Kidney glomerular epithelial cell (primary cell): ENCODE data around the gene GAB2.

Source experiments
- DNase-seq: peaks from one replicate; lab custom pipeline; 2025; lab: John Stamatoyannopoulos, UW

The GAB2 gene

GRCh38 chr11:78400702-78401101 is 16.9 kb downstream of the GAB2 start:
- no peak for DNase-seq

GRCh38 chr11:78400116-78400515 is 17.5 kb downstream of the GAB2 start:
- no peak for DNase-seq

- DNase-seq, result no peak
Measured at GRCh38 chr11:78399136-78399535, 18.5 kb downstream of the GAB2 start.

- no peak for DNase-seq
Measured at GRCh38 chr11:78398715-78399114, 18.9 kb downstream of the GAB2 start.

- DNase-seq, result no peak
Measured at GRCh38 chr11:78397398-78397797, 20.2 kb downstream of the GAB2 start.

GRCh38 chr11:78395597-78395996 is 22.0 kb downstream of the GAB2 start:
- DNase-seq, result no peak

GRCh38 chr11:78392854-78393253 is 24.8 kb downstream of the GAB2 start:
- DNase-seq, result no peak

- DNase-seq, result no peak
Measured at GRCh38 chr11:78391424-78391823, 26.2 kb downstream of the GAB2 start.

GRCh38 chr11:78390809-78391208 is 26.8 kb downstream of the GAB2 start:
- DNase-seq, result no peak

GRCh38 chr11:78386215-78386941 is 31.2 kb downstream of the GAB2 start:
- no peak for DNase-seq

GRCh38 chr11:78385205-78385604 is 32.4 kb downstream of the GAB2 start:
- DNase-seq, result no peak

- DNase-seq, result no peak
Measured at GRCh38 chr11:78384231-78384630, 33.4 kb downstream of the GAB2 start.

- DNase-seq, result no peak
Measured at GRCh38 chr11:78381865-78382264, 35.8 kb downstream of the GAB2 start.

GRCh38 chr11:78380615-78381051 is 37.0 kb downstream of the GAB2 start:
- no peak for DNase-seq

GRCh38 chr11:78379039-78379670 is 38.5 kb downstream of the GAB2 start:
- DNase-seq, result no peak

GRCh38 chr11:78377625-78378418 is 39.8 kb downstream of the GAB2 start:
- DNase-seq, result no peak

- DNase-seq, result no peak
Measured at GRCh38 chr11:78376858-78377257, 40.8 kb downstream of the GAB2 start.

GRCh38 chr11:78374917-78375316 is 42.7 kb downstream of the GAB2 start:
- DNase-seq, result no peak

- no peak for DNase-seq
Measured at GRCh38 chr11:78373689-78374088, 43.9 kb downstream of the GAB2 start.

GRCh38 chr11:78372114-78372768 is 45.4 kb downstream of the GAB2 start:
- DNase-seq, result no peak

- DNase-seq, result no peak
Measured at GRCh38 chr11:78371221-78371891, 46.3 kb downstream of the GAB2 start.
